22Rv1 (cell line): ENCODE results near the gene SPIRE1.

Source experiments
- H3K27ac ChIP-seq: fragments of 450-650 bp; 2 replicates; pipeline ENCODE4 v1.5.1; 2017
- CTCF ChIP-seq: fragments of 450-650 bp; IDR thresholded peaks from 2 replicates; pipeline ENCODE4 v1.5.1; 2017; ENCODE audit warnings: mild to moderate bottlenecking
- ZFX ChIP-seq: fragments of 450-650 bp; IDR thresholded peaks from 2 replicates; pipeline ENCODE4 v1.6.1; 2017; ENCODE audit warnings: antibody characterized with exemption, borderline replicate concordance

Gene SPIRE1

DNA sequence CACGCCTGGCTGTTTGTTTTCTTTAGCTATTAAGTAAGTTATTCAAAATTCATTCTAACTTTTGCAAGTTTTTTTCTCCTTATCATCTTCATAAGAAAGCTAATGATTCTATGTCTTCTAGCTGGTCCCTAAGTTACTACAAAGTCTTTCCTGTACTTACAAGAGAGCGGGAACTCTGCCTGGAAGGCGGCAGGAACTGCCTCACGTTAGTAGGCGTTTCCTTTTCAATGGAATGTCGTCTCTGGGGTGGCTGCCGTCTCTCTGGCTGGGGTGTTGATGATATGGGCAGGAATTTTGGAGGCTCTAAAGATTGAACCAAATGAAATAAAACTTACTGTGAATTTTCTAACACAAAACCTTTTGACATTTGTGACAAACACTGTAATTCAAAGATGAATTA is 194.7 kb downstream of the SPIRE1 start:
- TF ChIP-seq ZFX (no peak), CTCF (no peak)
- H3K27ac ChIP-seq = no peak overlapping the region

DNA sequence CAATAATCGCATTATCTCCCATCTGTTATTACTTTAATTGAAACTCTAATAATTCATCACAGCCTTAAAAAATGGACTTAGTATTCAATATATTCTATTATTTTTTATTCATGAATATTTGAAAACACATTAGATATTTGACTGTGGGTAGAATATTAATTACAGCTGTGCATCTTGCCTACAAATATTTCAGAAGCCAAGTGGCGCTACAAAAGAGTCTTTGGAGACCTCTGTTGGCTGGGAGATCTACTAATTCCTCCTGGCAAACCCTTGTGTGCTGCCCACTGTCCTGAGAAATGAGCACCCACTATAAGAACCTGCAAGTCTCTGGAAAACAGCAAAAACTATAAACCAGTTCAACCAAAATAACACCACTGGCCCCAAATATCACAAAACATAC is 195.7 kb downstream of the SPIRE1 start:
- H3K27ac ChIP-seq = no peak overlapping the region
- no peak for TF ChIP-seq CTCF
- TF ChIP-seq ZFX = no peak

DNA sequence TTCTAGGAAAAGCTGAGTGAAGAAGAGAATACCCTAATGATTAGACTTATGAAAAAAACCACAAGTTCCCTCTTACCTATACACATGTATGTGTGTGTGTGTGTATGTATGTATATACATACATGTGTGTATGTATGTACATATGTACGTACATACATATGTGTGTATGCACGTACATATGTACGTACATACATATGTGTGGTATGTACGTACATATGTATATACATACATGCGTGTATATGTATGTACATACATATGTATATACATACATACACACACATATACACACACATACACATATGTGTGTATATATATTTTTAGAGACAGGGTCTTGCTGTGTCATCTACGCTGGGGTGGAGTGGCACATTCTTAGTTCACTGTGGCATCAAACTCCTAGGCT is 196.6 kb downstream of the SPIRE1 start:
- H3K27ac ChIP-seq = no peak overlapping the region
- TF ChIP-seq CTCF (no peak), ZFX (no peak)

GRCh38 chr18:12460874-12461273 is 197.0 kb downstream of the SPIRE1 start:
- no peak overlapping the region for H3K27ac ChIP-seq
- TF ChIP-seq CTCF (no peak), ZFX (no peak)

- no peak for TF ChIP-seq ZFX
- no peak for TF ChIP-seq CTCF
- no peak overlapping the region for H3K27ac ChIP-seq
Observed at GRCh38 chr18:12458771-12459170, 199.1 kb downstream of the SPIRE1 start.

DNA sequence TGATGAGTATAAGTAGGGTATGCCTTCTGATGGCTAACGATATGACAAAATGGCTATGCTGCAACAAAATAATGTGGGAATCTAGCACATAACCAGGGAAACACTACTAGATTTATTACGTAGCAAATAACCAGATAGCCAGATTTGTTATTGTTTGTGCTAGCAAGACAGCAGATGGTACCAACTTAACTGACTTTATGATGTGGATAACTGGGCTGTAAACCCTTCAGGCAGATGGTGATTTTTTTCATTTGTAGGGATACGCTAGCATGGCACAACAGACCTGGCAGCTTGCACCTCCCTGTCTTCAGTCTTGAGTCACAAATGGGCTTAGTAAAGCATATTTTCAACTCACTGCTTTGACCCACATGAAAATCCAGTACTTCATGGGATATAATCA is 201.5 kb downstream of the SPIRE1 start:
- TF ChIP-seq ZFX (no peak), CTCF (no peak)

DNA sequence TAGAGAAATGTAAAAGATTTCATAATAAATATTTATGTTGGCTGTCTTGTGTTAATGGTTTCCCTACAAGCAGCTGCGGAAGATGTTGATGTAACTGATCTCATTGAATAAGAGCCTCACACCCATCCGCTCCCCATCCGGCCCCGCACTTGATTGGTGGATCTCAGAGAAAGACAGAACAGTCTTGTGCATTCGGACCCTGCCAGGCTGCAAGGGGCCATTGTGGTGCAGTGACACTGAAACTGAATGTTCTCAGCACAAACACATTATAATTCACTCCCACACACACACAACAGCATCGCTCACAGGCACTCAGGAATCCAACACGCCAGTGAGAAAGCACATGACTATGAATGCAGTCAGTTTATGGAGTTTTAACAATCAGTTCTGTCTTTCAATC is 202.4 kb downstream of the SPIRE1 start:
- no peak overlapping the region for H3K27ac ChIP-seq
- TF ChIP-seq CTCF (no peak), ZFX (no peak)

More for the DNA sequence above, 201.5 kb downstream of the SPIRE1 start:
- no peak overlapping the region for H3K27ac ChIP-seq
